ENCODE data around the gene IGF1R. TPM values are rescaled to one million over a fixed set of nuclear protein-coding genes. Genes with fewer than 3 reads are reported as not detected.

The IGF1R gene
- total RNA-seq, 1 experiment from 2014 or later, result 51.6 TPM

GRCh38 chr15:98720577-98721565, 72.5 kb downstream of the IGF1R start:
- POLR2A ChIA-PET, result no interaction called here
- Mint-ChIP-seq H3K36me3 (ENCODE audit: insufficient read depth, unreplicated experiment) (peaks cover 10% of the 10 kb centered on the region), H3K4me3 (ENCODE audit: unreplicated experiment) (no peak overlapping the region), H3K9me3 (ENCODE audit: unreplicated experiment) (no peaks in the 10 kb centered on the region), H3K27ac (ENCODE audit: unreplicated experiment) (peak overlapping the region; percentile 94), H3K27me3 (ENCODE audit: insufficient read depth, unreplicated experiment) (no peaks in the 10 kb centered on the region), H3K4me1 (ENCODE audit: low read depth, unreplicated experiment) (peaks cover 63% of the 10 kb centered on the region)
- CTCF ChIA-PET, result no interaction called here
- intact Hi-C loops (cut with micrococcal nuclease; ENCODE audit: unreplicated experiment), result loop anchor here (5.0 kb wide), 1 partner anchor 69 kb away; no protein-coding TSS in a partner anchor
- Histone ChIP-seq H3K36me3 (ENCODE audit: control insufficient read depth, insufficient read depth, low read length) (no peaks in the 10 kb centered on the region), H3K4me1 (peaks cover 82% of the 10 kb centered on the region), H3K4me3 (ENCODE audit: low read depth, low read length) (no peak overlapping the region), H3K27me3 (replicated peaks; ENCODE audit: control insufficient read depth, insufficient read depth, low read length) (no peaks in the 10 kb centered on the region), H3K9me3 (no peaks in the 10 kb centered on the region)
- no peak for DNase-seq
- TF ChIP-seq CTCF (IDR thresholded peaks at IDR 0.05; ENCODE audit: insufficient read depth in 1 of 2, low read depth in 1 of 2, low read length in 1 of 2, severe bottlenecking in 1 of 2, unreplicated experiment in 1 of 2), result no peak
- BruUV-seq (replicated peaks), result no TSS peak

GRCh38 chr15:98722209-98722608, 73.9 kb downstream of the IGF1R start:
- Mint-ChIP-seq H3K9me3 (ENCODE audit: unreplicated experiment) (no peaks in the 10 kb centered on the region), H3K4me3 (ENCODE audit: unreplicated experiment) (no peak overlapping the region), H3K27me3 (ENCODE audit: insufficient read depth, unreplicated experiment) (no peaks in the 10 kb centered on the region), H3K36me3 (ENCODE audit: insufficient read depth, unreplicated experiment) (peaks cover 10% of the 10 kb centered on the region), H3K4me1 (ENCODE audit: low read depth, unreplicated experiment) (peaks cover 63% of the 10 kb centered on the region), H3K27ac (ENCODE audit: unreplicated experiment) (peak overlapping the region; percentile 94)
- DNase-seq, result no peak
- ChIA-PET CTCF (no interaction called here), POLR2A (no interaction called here)
- no peaks in the 10 kb centered on the region for H3K9me3 ChIP-seq
- no peaks in the 10 kb centered on the region for H3K36me3 ChIP-seq (ENCODE audit: control insufficient read depth, insufficient read depth, low read length)
- no peaks in the 10 kb centered on the region for H3K27me3 ChIP-seq (replicated peaks; ENCODE audit: control insufficient read depth, insufficient read depth, low read length)
- BruUV-seq (replicated peaks), result no TSS peak
- no peak for TF ChIP-seq CTCF (IDR thresholded peaks at IDR 0.05; ENCODE audit: insufficient read depth in 1 of 2, low read depth in 1 of 2, low read length in 1 of 2, severe bottlenecking in 1 of 2, unreplicated experiment in 1 of 2)
- peaks cover 94% of the 10 kb centered on the region for H3K4me1 ChIP-seq
- intact Hi-C loops (cut with micrococcal nuclease; ENCODE audit: unreplicated experiment), result loop anchor here (5.0 kb wide), 1 partner anchor 70 kb away; no protein-coding TSS in a partner anchor
- no peak overlapping the region for H3K4me3 ChIP-seq (ENCODE audit: low read depth, low read length)

- ChIA-PET POLR2A (no interaction called here), CTCF (no interaction called here)
- Mint-ChIP-seq H3K27me3 (ENCODE audit: insufficient read depth, unreplicated experiment) (no peaks in the 10 kb centered on the region), H3K4me3 (ENCODE audit: unreplicated experiment) (peak overlapping the region; percentile 59), H3K9me3 (ENCODE audit: unreplicated experiment) (no peaks in the 10 kb centered on the region), H3K27ac (ENCODE audit: unreplicated experiment) (peak overlapping the region; percentile 94), H3K4me1 (ENCODE audit: low read depth, unreplicated experiment) (peaks cover 67% of the 10 kb centered on the region), H3K36me3 (ENCODE audit: insufficient read depth, unreplicated experiment) (peaks cover 15% of the 10 kb centered on the region)
- no peaks in the 10 kb centered on the region for H3K36me3 ChIP-seq (ENCODE audit: control insufficient read depth, insufficient read depth, low read length)
- intact Hi-C loops (cut with micrococcal nuclease; ENCODE audit: unreplicated experiment), result loop anchor here (5.0 kb wide), 1 partner anchor 70 kb away; no protein-coding TSS in a partner anchor
- no peak overlapping the region for H3K4me3 ChIP-seq (ENCODE audit: low read depth, low read length)
- H3K4me1 ChIP-seq, result peaks cover 97% of the 10 kb centered on the region
- no peak for TF ChIP-seq CTCF (IDR thresholded peaks at IDR 0.05; ENCODE audit: insufficient read depth in 1 of 2, low read depth in 1 of 2, low read length in 1 of 2, severe bottlenecking in 1 of 2, unreplicated experiment in 1 of 2)
- H3K9me3 ChIP-seq, result no peaks in the 10 kb centered on the region
- H3K27me3 ChIP-seq (replicated peaks; ENCODE audit: control insufficient read depth, insufficient read depth, low read length), result no peaks in the 10 kb centered on the region
- DNase-seq, result no peak
- no TSS peak for BruUV-seq (replicated peaks)
These were observed 74.3 kb downstream of the IGF1R start for GRCh38 chr15:98722645-98723044.

Data from Caco-2 (cell line).